ENCODE data around the gene RPP38. TPM values are rescaled to one million over a fixed set of nuclear protein-coding genes. Genes with fewer than 3 reads are reported as not detected.

RPP38 gene
- total and polyA plus RNA-seq, 2 of the 4 experiments (the other 2 are of a cell fraction) = 12.4 to 19.0 TPM

- Histone ChIP-seq H3K27me3 (ENCODE audit: control insufficient read depth, insufficient read depth, low read length) (no peaks in the 10 kb centered on the region), H2AFZ (replicated peaks; ENCODE audit: low read length, poor library complexity) (peak within 1 kb of the TSS; percentile 94), H3K18ac (ENCODE audit: low read depth, low read length) (no peak within 1 kb of the TSS), H3K23ac (ENCODE audit: low read depth, low read length) (no peak within 1 kb of the TSS), H4K20me1 (ENCODE audit: insufficient read depth, low read length) (no peaks in the 10 kb centered on the region), H3K36me3 (ENCODE audit: control insufficient read depth, insufficient read depth, low read length) (no peaks in the 10 kb centered on the region), H2AK5ac (ENCODE audit: low read depth, low read length) (no peak within 1 kb of the TSS), H3K4ac (ENCODE audit: low read depth, low read length) (no peak within 1 kb of the TSS), H3K27ac (ENCODE audit: insufficient read depth, low read length) (no peak within 1 kb of the TSS), H3K79me1 (ENCODE audit: low read depth in 1 of 2, low read length in 2 of 2) (no peaks in the 10 kb centered on the region), H3K9me1 (ENCODE audit: insufficient read depth, low read length) (no peaks in the 10 kb centered on the region), H3K4me2 (ENCODE audit: low read depth, low read length) (peak within 1 kb of the TSS; percentile 97), H3K9ac (ENCODE audit: low read depth, low read length) (no peak within 1 kb of the TSS), H3K4me3 (ENCODE audit: insufficient read depth, low read depth, low read length) (peak within 1 kb of the TSS; percentile 50), H4K8ac (ENCODE audit: low read depth in 2 of 2, low read length in 2 of 2) (no peak within 1 kb of the TSS), H3K14ac (replicated peaks; ENCODE audit: low read depth, low read length) (no peak within 1 kb of the TSS), H2AK9ac (replicated peaks; ENCODE audit: low read depth, low read length, poor library complexity) (no peak within 1 kb of the TSS), H3K56ac (ENCODE audit: extremely low read depth, insufficient read depth, low read length) (no peak within 1 kb of the TSS), H2BK15ac (ENCODE audit: low read depth, low read length) (no peak within 1 kb of the TSS), H2BK5ac (ENCODE audit: low read depth, low read length, poor library complexity, severe bottlenecking) (no peak within 1 kb of the TSS), H3K9me3 (ENCODE audit: control insufficient read depth, insufficient read depth, low read length) (no peaks in the 10 kb centered on the region), H2BK20ac (ENCODE audit: low read depth, low read length) (no peak within 1 kb of the TSS), H4K91ac (ENCODE audit: insufficient read depth, low read depth, low read length) (no peak within 1 kb of the TSS), H3K4me1 (ENCODE audit: control insufficient read depth, insufficient read depth, low read length) (peaks cover 5% of the 10 kb centered on the region; the same call in 1 of the 2 replicates), H4K5ac (ENCODE audit: low read depth, low read length) (no peak within 1 kb of the TSS), H2BK120ac (ENCODE audit: low read depth, low read length) (no peak within 1 kb of the TSS)
- peak; percentile 61 for DNase-seq
- ChIA-PET POLR2A (ENCODE audit: unreplicated experiment) (no interaction called here), CTCF (no interaction called here)
- ATAC-seq (ENCODE audit: low read depth) = peak; percentile 99
- TF ChIP-seq MAZ (IDR thresholded peaks at IDR 0.05; ENCODE audit: borderline replicate concordance, low read depth, low read length) (peak; percentile 24; the same call in 1 of the 2 replicates), MXI1 (IDR thresholded peaks at IDR 0.05; ENCODE audit: borderline replicate concordance, low read depth, low read length) (peak; percentile 71; the same call in 1 of the 2 replicates), FOS (IDR thresholded peaks at IDR 0.05; ENCODE audit: low read depth, low read length) (0 out of 2 replicates have a peak, but pooled peaks have one; percentile 13), CEBPB (IDR thresholded peaks at IDR 0.05; ENCODE audit: low read depth, low read length) (no peak), CTCF (conservative IDR thresholded peaks at IDR 0.05; ENCODE audit: low read depth, low read length) (peak; percentile 26; the same call in 1 of the 2 replicates)
- BruUV-seq (replicated peaks) = no TSS peak
- 1% methylated on average over 34 of the region's 63 CpGs; no CpG with 5 or more reads in 1 of the 2 experiments for WGBS, 2 experiments (ENCODE audit: extremely low coverage in 2 of 2, insufficient read length in 1 of 2)
- intact Hi-C loops (cut with micrococcal nuclease) (no loop called here), in situ Hi-C loops (cut with MboI; ENCODE audit: low sequenced_read_pairs) (loop anchor here (25.0 kb wide), 1 partner anchor 576 kb away; no protein-coding TSS in a partner anchor), dilution Hi-C loops (cut with HindIII; ENCODE audit: low sequenced_read_pairs, unreplicated experiment) (no loop called here)
Observed at GRCh38 chr10:15088428-15089261, 8.5 kb upstream of the RPP38 start, which contains the start of gene ACBD7. Gene ACBD7 (minus strand): TSS chr10:15088776. CDS start chr10:15088728, 48 bp downstream.
